GM18511 (cell line): ENCODE results near the gene ENPP3.

ENCODE experiments used
- ATAC-seq: cut with Tn5 transposase; IDR thresholded peaks from one replicate; pipeline ENCODE4 v1.9.1; 2021; ENCODE audit warnings: mild to moderate bottlenecking, moderate library complexity; ENCODE audit not compliant: unreplicated experiment

The ENPP3 gene

GRCh38 chr6:131792091-131792496 lies 155.0 kb downstream of the ENPP3 start:
- no peak for ATAC-seq

- no peak for ATAC-seq
These were observed 158.3 kb downstream of the ENPP3 start for GRCh38 chr6:131795366-131795765.
